ENCODE results near the gene FKBP14.
A peak's percentile ranks its signal among the peaks of the same experiment; 100 is the strongest.

- TF ChIP-seq USF1 (IDR thresholded peaks at IDR 0.05; ENCODE audit: borderline replicate concordance, low read depth) = no peak
- TF ChIP-seq JUND (IDR thresholded peaks at IDR 0.05) = no peak
- TF ChIP-seq RAD21 (IDR thresholded peaks at IDR 0.05; ENCODE audit: low read length) = peak; percentile 86
- TF ChIP-seq RXRA (IDR thresholded peaks at IDR 0.05; ENCODE audit: borderline replicate concordance, low read depth) = no peak
- no peak for TF ChIP-seq REST (IDR thresholded peaks at IDR 0.05; ENCODE audit: low read depth, low read length)
- TF ChIP-seq CTCF (IDR thresholded peaks at IDR 0.05) = peak; percentile 96
- no peak for TF ChIP-seq POLR2AphosphoS5 (IDR thresholded peaks at IDR 0.05; ENCODE audit: low read depth, low read length)
- no peak for TF ChIP-seq GABPA (IDR thresholded peaks at IDR 0.05; ENCODE audit: low read depth)
- no peak for TF ChIP-seq NRF1 (IDR thresholded peaks at IDR 0.05; ENCODE audit: low read depth, low read length)
- no peak for TF ChIP-seq SIN3A (IDR thresholded peaks at IDR 0.05; ENCODE audit: borderline replicate concordance, low read depth, low read length)
- TF ChIP-seq FOSL2 (IDR thresholded peaks at IDR 0.05; ENCODE audit: borderline replicate concordance, low read depth) = no peak
- TF ChIP-seq EZH2phosphoT487 (IDR thresholded peaks at IDR 0.05; ENCODE audit: borderline replicate concordance, low read depth) = no peak
- no peak for TF ChIP-seq MXI1 (IDR thresholded peaks at IDR 0.05; ENCODE audit: low read depth, low read length)
- no peak for TF ChIP-seq RCOR1 (IDR thresholded peaks at IDR 0.05; ENCODE audit: low read length)
These were observed 36.1 kb upstream of the FKBP14 start for GRCh38 chr7:30062587-30062986.

Data from SK-N-SH (cell line).